Putamen (tissue), 1 donor: ENCODE results near the gene GPR61.

ENCODE experiments used
- DNase-seq: peaks from one replicate; pipeline ENCODE4 v3.0.0-alpha.2; 2016; ENCODE audit warnings: low spot score

Gene GPR61

DNA sequence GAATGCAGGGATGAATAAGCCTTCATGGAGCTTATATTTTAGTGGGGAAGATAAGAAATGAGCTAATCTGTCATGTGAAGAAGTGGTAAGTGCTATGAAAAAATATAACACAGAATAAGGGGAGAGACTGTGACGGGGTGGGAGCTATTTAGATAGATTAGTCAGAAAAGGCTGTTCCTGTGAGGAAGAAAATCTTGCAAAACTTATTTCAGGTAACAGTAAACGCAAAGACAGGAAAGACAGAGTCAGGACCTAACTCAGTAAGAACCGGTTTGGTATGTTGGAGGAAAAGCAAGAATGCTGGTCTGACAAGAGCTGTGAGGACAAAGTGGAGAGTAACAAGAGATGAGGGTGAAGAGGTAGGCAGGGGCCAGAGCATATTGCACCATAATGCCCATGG is 30.7 kb downstream of the GPR61 start:
- DNase-seq: no peak

DNA sequence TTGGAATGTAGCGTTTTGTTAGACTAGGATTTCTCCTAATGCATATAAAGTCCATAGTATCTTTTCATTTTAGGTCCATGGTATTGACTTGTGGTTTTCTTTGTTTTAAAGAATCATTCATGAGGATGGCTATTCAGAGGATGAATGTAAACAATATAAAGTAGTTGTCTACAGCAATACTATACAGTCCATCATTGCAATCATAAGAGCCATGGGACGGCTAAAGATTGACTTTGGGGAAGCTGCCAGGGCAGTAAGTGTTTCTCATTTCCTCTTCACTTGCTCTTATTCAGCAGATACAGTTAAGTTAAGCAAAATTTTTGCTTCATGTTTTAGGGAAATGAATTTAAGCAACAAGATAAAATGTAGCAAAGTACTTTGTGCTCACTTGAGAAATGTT is 34.1 kb downstream of the GPR61 start:
- no peak for DNase-seq

DNA sequence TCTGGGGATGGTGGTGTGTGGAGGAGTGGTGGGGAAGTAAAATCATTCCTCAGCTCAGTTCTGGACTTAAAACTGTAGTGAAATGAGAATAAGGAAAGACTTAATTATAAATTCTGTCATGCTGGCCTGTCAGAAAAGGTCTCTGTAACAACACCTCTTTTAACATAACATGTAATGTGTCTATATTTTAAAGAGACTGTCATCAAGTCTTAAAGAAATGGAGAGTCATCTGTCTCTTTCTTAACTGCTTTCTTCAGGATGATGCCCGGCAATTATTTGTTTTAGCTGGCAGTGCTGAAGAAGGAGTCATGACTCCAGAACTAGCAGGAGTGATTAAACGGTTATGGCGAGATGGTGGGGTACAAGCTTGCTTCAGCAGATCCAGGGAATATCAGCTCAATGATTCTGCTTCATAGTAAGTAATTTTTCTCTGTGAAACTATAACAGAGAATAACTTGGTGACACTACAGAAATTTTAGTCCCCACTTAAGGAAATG is 39.3 kb downstream of the GPR61 start:
- no peak for DNase-seq

DNA sequence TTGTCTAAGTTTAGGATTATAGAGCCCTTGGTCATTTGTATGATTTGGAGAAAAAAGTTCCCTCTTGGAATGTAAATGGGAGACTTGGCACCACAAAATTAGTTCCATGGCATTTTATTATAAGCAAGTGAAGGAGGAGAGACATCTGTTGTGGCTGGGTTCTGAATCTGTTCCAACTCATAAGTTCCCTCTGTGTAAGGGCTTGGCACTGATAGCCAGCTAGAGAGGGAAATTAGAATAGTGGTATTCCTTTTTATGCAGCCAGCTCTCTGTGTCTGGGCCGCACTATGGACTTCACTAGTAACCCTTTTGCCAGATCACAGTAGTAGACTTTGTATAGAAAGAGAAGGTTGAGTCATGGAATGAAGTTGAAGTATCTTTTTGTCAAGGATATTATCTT is 39.8 kb downstream of the GPR61 start:
- DNase-seq: no peak

DNA sequence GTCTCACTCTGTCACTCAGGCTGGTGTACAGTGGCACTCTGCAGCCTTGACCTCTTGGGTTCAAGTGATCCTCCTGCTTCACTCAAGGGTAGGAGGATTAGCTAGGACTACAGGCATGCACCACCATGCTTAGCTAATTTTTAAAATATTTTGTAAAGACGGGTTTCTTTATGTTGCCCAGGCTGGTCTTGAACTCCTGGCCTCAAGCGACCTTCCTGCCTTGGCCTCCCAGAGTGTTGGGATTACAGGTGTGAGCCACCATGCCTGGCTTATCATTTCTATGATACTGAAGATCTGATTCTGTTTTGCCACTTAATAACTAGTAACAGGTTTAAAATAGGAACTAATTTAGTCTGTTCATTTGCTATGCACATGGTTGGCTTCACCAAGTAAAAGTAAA is 42.3 kb downstream of the GPR61 start:
- DNase-seq: no peak

DNA sequence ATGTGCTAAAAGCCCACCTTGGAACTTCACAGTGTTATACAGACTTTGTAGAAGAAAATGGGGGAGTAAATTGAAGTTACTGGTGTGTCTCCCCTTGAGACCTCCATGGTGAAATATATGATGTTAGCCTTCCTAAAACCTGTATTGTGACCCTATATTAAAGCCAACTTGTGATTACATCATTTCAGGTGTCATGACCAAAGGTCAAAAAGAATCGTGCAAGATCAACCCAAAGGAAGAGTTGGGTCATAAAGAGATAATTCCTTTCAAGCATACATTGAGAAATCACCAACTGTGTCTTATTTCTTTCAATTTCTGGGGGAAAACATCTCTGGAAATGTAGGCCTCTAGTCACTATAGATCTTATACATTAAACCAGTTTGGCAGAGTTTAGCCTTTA is 45.1 kb downstream of the GPR61 start:
- DNase-seq: no peak

DNA sequence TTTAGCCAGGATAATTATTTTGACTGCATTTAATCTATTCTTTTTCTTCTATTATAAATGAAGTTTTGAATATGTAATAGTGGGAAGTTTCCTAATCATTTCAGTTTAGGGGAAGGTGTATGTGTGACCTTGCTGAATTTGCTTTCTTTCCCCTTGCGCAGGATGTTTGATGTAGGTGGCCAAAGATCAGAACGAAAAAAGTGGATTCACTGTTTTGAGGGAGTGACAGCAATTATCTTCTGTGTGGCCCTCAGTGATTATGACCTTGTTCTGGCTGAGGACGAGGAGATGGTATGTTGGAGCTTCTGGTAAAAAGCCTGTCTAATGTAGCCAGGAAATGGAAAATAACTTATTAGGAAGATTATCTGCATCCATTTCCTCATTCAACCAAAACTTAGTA is 46.4 kb downstream of the GPR61 start:
- DNase-seq: no peak

DNA sequence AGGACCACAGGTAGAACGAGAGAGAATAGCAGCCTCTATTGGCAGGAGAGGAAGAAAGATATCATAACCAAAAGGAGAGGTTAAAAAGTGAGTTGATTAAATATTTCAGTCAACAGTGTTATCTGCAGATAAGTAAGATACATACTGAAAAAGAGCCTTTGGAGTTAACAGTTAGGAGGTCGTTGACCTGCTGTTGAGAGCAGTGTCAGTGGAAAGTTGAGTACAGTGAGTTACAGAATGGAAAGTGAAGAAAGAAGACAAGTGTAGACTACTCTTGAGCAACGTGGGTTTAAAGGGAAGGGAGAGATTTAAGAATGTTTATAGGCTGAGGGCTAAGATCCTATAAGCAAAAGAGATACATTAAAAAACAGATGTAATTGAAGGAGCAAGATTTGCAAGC is 49.5 kb downstream of the GPR61 start:
- DNase-seq: no peak

DNA sequence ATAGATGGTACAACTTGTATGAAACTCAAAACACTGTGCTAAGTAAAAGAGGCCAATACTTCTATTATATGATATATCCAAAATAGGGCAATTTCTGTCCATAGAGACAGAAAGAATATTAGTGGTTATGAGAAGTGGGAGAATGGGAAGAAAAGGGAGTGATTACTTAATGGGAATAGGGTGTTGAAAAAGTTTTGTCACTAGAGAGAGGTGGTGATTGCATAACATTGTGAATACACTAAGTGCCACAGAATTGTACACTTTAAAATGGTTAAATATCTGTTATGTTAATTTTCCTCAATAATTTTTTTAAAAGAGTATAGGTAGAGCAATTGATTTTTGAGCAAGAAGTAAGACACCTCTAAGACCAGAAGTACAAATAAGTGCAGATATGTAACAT is 50.0 kb downstream of the GPR61 start:
- DNase-seq: no peak

DNA sequence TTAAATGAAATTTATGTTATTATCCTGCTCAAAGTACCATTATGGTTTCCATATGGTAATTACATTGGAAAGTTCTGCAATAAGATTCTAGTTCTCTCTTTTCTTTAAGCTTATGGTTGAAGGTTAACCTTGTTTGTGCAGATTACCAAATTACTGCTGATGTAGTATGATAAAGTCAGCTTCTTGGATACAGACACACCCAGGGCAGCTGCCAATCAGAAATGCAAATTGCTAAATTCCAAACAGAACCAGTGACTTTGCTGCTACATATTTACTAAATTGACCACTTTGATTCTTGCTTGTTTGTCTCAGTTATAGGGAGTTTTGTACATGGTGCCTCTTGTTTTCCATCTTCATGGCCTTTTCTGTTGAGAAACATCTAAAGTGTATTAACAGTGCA is 53.2 kb downstream of the GPR61 start:
- DNase-seq: no peak

DNA sequence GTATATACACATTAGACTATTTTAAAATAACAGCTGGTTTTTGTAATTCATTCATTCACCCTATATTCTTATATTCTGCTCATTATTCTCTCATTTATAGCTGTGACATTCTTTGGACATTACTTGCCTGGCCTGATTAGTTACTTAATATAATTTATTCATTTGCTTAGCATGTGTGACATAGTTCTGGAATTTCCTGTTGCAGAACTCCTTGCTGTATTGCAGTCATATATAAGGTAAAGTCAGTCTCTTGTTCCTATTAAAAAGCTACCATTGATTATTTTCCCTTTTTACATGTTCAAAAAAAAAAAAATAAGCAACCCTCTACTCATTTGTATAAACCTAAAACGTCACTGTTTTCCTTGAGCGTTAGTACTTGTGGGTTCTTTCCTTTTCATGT is 55.9 kb downstream of the GPR61 start:
- no peak for DNase-seq
